Cardiac muscle cell (in vitro differentiated cells and primary cell): ENCODE results near the gene FAM234A. TPM values are rescaled to one million over a fixed set of nuclear protein-coding genes. Genes with fewer than 3 reads are reported as not detected.

Source experiments
- DNase-seq, 2 donors: peaks; one replicate each; pipeline versions ENCODE4 v3.0.0 to v3.0.0-alpha.2; 2010 to 2017; ENCODE audit warnings: low read depth in 1 of 2, low spot score in 1 of 2
- H3K27ac ChIP-seq: fragments of 200-600 bp; sonication (generic); 2 replicates; pipeline ENCODE4 v1.5.1; 2016
- H3K27me3 ChIP-seq: fragments of 200-600 bp; sonication (generic); 2 replicates; pipeline ENCODE4 v1.6.0; 2016; ENCODE audit warnings: control low read depth
- H3K36me3 ChIP-seq: fragments of 200-600 bp; sonication (generic); 2 replicates; pipeline ENCODE4 v1.5.1; 2016; ENCODE audit warnings: control low read depth
- H3K4me1 ChIP-seq: fragments of 200-600 bp; sonication (generic); 2 replicates; pipeline ENCODE4 v1.8.1; 2017; ENCODE audit warnings: low read depth, mild to moderate bottlenecking, mixed run types
- H3K4me3 ChIP-seq: fragments of 200-600 bp; sonication (generic); 2 replicates; pipeline ENCODE4 v1.5.1; 2016; ENCODE audit warnings: mild to moderate bottlenecking
- H3K9me3 ChIP-seq: fragments of 200-600 bp; sonication (generic); 2 replicates; pipeline ENCODE4 v1.5.1; 2017; ENCODE audit warnings: low read depth, mild to moderate bottlenecking, control low read depth
- polyA plus RNA-seq: library from polyadenylated mRNA; unstranded; fragments of >200 nt; fragmentation: Nextera tagmentation; extraction: Ambion mirVana; gene quantifications from 2 replicates; pipeline ENCODE4 v1.2.1, GENCODE V29; 2016
- total RNA-seq: library from RNA; depleted of rRNA; stranded (reverse); fragments of >200 nt; gene quantifications from 2 replicates; pipeline ENCODE4 v1.2.3, GENCODE V29; 2016
- TF ChIP-seq, protein P1 (sequence below): IDR thresholded peaks from 2 replicates; pipeline ENCODE4 v1.5.1; 2012; ENCODE audit warnings: low read depth, mild to moderate bottlenecking, low read length

FAM234A gene
- total and polyA plus RNA-seq, 2 experiments from 2014 or later, result 136 to 160 TPM

DNA sequence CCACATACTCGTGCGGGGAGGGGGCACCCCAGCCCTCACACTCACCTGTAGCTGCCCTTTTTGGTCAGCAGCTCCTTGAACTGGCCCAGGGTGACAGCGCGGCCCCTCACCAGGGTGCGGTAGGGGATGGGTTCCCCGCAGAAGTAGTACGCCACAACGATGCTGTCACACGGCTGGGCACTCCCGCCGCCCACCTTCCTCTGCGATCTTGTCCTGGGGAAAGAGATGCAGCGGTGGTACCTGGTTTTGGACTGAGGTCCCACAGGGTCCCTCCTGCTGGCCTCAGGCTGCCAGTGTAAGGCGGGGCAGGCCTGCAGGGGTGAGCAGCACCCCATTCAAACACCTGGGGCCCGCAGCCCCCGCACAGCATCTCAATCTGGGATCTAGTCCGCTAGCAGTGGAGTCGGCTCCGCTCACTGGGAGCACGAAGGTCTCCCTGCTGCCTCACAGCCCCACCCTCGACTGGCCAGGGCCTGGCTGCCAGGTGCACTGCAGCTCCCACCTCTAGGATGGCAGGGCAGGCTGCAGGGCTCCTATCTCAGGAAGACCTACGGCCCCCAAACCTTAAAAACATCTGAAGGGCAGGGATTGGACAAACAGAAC, 54.9 kb downstream of the FAM234A start:
- Histone ChIP-seq H3K4me1 (no peaks in the 10 kb centered on the region), H3K4me3 (no peak overlapping the region), H3K27ac (no peak overlapping the region), H3K9me3 (no peaks in the 10 kb centered on the region), H3K36me3 (peaks cover 14% of the 10 kb centered on the region), H3K27me3 (no peaks in the 10 kb centered on the region)
- DNase-seq, result no peak
- TF ChIP-seq, protein P1, sequence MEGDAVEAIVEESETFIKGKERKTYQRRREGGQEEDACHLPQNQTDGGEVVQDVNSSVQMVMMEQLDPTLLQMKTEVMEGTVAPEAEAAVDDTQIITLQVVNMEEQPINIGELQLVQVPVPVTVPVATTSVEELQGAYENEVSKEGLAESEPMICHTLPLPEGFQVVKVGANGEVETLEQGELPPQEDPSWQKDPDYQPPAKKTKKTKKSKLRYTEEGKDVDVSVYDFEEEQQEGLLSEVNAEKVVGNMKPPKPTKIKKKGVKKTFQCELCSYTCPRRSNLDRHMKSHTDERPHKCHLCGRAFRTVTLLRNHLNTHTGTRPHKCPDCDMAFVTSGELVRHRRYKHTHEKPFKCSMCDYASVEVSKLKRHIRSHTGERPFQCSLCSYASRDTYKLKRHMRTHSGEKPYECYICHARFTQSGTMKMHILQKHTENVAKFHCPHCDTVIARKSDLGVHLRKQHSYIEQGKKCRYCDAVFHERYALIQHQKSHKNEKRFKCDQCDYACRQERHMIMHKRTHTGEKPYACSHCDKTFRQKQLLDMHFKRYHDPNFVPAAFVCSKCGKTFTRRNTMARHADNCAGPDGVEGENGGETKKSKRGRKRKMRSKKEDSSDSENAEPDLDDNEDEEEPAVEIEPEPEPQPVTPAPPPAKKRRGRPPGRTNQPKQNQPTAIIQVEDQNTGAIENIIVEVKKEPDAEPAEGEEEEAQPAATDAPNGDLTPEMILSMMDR, result no peak

DNA sequence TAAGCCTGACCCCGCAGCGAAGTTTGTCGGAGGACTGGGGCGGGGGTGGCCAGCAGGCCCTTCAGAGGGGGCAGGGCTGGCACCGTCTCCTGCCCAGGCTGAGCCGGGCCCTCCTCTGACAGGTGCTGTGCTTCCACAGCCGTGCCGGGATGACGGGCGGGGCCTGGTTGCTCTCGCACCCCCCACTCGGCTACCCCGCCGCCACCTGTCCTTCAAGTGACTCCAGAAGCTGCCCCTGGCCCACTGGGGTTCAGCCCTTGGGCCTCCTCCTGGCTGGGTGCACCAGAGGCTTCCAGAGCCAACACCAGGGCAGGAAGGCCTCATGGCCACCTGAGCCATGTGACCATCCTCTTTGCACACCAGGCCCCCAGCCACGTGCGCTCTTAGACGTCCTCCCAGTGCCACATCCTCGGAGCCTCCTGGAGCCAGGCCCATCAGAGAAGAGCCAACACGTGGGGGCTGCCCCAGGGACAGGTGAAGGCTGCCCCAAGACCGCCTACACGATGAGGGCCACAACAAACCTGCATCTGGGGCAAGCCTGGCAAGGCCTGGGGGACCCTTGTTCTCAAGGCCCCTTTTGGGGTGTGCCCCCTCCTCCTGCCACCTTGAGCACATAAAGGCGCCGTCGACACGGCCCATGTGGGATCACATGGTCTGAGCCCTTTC, 55.5 kb downstream of the FAM234A start:
- no peak overlapping the region for H3K27ac ChIP-seq
- H3K36me3 ChIP-seq, result peaks cover 14% of the 10 kb centered on the region
- no peak for DNase-seq
- TF ChIP-seq, protein P1, result no peak
- H3K9me3 ChIP-seq, result no peaks in the 10 kb centered on the region
- no peaks in the 10 kb centered on the region for H3K4me1 ChIP-seq
- H3K4me3 ChIP-seq, result no peak overlapping the region
- no peaks in the 10 kb centered on the region for H3K27me3 ChIP-seq

DNA sequence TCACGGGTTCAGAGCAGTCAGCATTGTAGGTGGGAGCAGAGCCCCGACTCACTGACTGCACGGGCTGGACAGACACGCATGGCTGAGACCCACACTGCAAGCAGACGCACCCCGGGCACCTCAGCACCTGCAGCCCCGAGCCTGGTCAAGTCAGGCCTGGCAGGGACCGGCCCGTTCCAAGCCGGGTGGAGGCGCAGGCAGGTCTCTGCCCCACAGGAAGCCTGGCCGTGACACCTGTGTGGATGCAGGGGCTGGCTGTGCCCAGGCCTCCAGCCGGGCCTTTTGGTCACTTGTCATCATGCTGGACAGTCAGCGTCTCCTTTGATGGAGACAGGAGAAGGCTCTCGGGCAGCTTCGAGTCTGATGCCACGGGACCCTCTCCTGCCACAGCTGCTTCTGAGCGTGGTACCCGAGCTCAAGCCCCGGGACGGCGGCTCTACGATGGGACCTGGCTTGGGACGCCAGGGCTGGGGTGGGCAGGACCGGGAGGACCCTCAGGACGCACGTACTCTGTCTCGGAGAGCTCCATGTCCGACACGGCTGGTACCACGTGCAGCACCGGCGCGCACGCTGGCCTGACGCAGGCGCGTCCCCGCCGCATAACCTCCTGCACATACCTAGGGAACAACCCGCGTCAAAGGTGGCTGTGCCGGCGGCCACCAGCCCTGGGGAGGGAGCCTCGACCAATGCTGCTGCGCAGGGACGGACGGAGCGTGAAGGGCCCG, 56.2 kb downstream of the FAM234A start:
- TF ChIP-seq, protein P1, result no peak
- Histone ChIP-seq H3K4me1 (no peaks in the 10 kb centered on the region), H3K27me3 (no peaks in the 10 kb centered on the region), H3K36me3 (peaks cover 14% of the 10 kb centered on the region), H3K27ac (no peak overlapping the region), H3K9me3 (no peaks in the 10 kb centered on the region), H3K4me3 (no peak overlapping the region)
- DNase-seq, result no peak

DNA sequence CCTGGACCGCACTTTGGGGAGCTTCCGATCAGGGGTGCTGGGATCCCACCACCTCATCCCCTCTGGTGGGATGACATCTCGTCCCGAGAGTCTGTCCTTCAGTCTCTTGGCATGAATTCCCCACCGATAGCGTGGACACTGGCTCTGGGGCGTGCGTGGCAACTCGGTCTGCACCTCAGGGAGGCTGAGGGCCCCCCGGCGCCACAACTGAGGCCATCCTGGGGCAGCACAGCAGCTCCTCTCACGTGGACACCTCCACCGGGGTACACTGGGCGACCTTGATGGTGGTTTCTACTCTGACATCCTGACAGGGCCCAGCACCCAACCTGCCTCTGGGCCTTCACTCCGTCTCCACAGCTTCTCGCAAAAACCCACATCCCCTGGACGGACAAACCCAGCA, 56.9 kb downstream of the FAM234A start:
- H3K9me3 ChIP-seq, result no peaks in the 10 kb centered on the region
- H3K27ac ChIP-seq, result no peak overlapping the region
- H3K4me3 ChIP-seq, result no peak overlapping the region
- H3K27me3 ChIP-seq, result no peaks in the 10 kb centered on the region
- H3K36me3 ChIP-seq, result peaks cover 14% of the 10 kb centered on the region
- no peak for DNase-seq
- TF ChIP-seq, protein P1, result no peak
- no peaks in the 10 kb centered on the region for H3K4me1 ChIP-seq

DNA sequence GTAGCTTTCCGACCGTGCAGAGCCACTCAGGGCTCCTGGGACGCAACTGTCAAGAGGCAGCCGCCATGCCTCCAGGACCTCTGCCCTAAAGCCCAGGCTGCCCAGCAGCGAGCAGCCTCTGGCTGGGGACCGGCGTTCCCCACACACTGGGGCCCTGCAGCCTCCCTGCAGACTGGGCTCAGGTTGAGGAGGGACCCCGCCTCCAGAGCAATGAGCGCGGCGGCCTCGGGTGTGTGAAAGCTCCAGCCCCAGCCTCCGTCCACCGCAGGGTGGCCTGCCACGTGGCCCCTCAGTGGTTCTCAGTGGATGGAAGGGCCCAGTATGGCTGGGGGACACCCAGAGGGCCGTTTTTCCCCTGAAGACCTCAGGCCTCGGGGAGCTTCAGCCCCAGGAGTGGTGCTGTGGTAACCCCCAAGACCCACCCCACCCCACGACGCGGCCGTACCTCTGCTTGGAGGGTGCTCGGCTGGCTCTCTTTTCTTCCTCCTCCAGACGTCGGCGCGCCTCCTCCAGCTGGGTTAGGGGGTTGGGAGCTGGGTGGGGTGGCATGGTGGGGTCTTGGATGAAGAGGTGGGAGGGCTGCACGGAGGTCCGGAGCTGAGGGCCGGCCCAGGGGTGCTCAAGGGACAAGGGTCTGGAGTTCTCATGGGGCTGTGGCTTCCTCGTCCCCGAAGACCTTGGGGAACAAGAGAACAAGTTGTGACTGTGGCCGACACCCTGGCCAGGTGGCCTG, 58.6 kb downstream of the FAM234A start:
- peaks cover 5% of the 10 kb centered on the region for H3K36me3 ChIP-seq
- no peaks in the 10 kb centered on the region for H3K27me3 ChIP-seq
- no peak overlapping the region for H3K27ac ChIP-seq
- H3K4me1 ChIP-seq, result no peaks in the 10 kb centered on the region
- no peaks in the 10 kb centered on the region for H3K9me3 ChIP-seq
- H3K4me3 ChIP-seq, result no peak overlapping the region
- TF ChIP-seq, protein P1, result no peak
- no peak for DNase-seq
